HFFc6 (cell line): Measurements from ENCODE around the gene FANCE. TPM values are rescaled to one million over a fixed set of nuclear protein-coding genes. Genes with fewer than 3 reads are reported as not detected.

Source experiments
- DNase-seq: peaks from one replicate; pipeline ENCODE4 v3.0.0-alpha.2; 2018
- H3K27ac Mint-ChIP-seq: 2 replicates; pipeline ENCODE4 v1.8.0; 2020; ENCODE audit warnings: mild to moderate bottlenecking, mixed read lengths
- H3K27me3 Mint-ChIP-seq: 2 replicates; pipeline ENCODE4 v1.8.0; 2021; ENCODE audit warnings: mild to moderate bottlenecking, moderate library complexity, mixed read lengths; ENCODE audit not compliant: insufficient read depth
- H3K36me3 Mint-ChIP-seq: 2 replicates; pipeline ENCODE4 v1.8.0; 2021; ENCODE audit warnings: low read depth, mixed read lengths
- H3K4me1 Mint-ChIP-seq: 2 replicates; pipeline ENCODE4 v1.8.0; 2020; ENCODE audit warnings: low read depth, mixed read lengths
- H3K4me3 Mint-ChIP-seq: 2 replicates; pipeline ENCODE4 v1.8.0; 2020; ENCODE audit warnings: mild to moderate bottlenecking, moderate library complexity, mixed read lengths
- H3K9me3 Mint-ChIP-seq: 2 replicates; pipeline ENCODE4 v1.8.0; 2020; ENCODE audit warnings: mild to moderate bottlenecking, mixed read lengths
- total RNA-seq, 6 experiments: library from RNA; stranded (reverse); fragmentation: NEBNext Ultra II Directional; extraction: Animal tissue kit (Norgen Biotek cat#: 25700); gene quantifications; 2 replicates in 1 of 6; 3 replicates in 5 of 6; pipeline ENCODE4 v1.2.3, GENCODE V29; 2021
- TF ChIP-seq, protein P1 (sequence below): fragments of 200-600 bp; sonication (generic); IDR thresholded peaks from 2 replicates; pipeline ENCODE4 v1.5.0; 2021; ENCODE audit warnings: antibody characterized with exemption, mild to moderate bottlenecking

FANCE gene
- total RNA-seq, 6 experiments from 2014 or later, result 7.2 to 10.7 (median 9.2) TPM

DNA sequence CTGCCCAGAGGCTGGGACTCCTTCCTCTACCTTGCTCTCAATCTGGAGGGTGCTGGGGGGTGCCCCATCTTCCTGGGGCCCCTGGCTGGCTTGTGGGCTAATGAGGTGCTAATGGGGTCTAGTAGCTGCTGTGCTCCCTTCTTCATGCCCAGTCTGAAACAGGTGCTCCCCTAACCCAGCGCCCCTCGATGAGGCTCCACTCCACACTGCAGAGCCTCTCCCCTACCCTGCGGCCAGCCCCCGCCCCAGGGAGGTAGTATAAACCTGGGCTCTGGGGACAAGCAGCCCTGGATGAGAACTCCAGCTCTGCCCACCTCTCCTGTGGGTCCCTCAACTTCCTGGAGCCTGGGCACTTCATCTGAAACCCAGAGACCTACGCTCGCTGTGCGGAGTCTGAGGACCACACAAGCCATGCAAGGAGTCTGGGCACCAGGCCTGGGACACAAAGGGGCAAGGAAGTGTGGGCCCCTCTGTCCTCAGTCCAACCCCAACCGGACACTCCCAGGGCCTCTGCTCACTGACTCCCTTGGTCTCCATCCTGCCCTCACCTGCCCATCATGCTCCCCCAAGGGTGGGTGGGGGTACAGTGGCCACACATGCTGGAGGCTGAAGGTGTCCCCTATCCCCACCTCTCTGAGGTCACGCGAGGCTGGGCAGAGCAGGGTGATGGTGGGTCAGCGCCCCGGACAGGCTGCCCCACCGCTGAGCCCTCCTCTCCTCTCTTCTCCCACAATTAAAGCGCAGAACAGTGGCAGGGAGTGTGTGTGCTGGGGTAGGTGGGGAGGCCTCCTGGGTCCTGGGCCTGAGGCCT is 22.2 kb downstream of the FANCE start:
- H3K27me3 Mint-ChIP-seq, result peaks cover 22% of the 10 kb centered on the region
- peak overlapping the region; percentile 66 for H3K27ac Mint-ChIP-seq
- H3K4me3 Mint-ChIP-seq, result no peak overlapping the region; the same call in 1 of the 2 replicates
- peaks cover 4% of the 10 kb centered on the region for H3K9me3 Mint-ChIP-seq
- H3K36me3 Mint-ChIP-seq, result peaks cover 22% of the 10 kb centered on the region
- DNase-seq, result no peak
- TF ChIP-seq, protein P1, sequence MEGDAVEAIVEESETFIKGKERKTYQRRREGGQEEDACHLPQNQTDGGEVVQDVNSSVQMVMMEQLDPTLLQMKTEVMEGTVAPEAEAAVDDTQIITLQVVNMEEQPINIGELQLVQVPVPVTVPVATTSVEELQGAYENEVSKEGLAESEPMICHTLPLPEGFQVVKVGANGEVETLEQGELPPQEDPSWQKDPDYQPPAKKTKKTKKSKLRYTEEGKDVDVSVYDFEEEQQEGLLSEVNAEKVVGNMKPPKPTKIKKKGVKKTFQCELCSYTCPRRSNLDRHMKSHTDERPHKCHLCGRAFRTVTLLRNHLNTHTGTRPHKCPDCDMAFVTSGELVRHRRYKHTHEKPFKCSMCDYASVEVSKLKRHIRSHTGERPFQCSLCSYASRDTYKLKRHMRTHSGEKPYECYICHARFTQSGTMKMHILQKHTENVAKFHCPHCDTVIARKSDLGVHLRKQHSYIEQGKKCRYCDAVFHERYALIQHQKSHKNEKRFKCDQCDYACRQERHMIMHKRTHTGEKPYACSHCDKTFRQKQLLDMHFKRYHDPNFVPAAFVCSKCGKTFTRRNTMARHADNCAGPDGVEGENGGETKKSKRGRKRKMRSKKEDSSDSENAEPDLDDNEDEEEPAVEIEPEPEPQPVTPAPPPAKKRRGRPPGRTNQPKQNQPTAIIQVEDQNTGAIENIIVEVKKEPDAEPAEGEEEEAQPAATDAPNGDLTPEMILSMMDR, result no peak
- peaks cover 31% of the 10 kb centered on the region for H3K4me1 Mint-ChIP-seq

- Mint-ChIP-seq H3K4me3 (no peak overlapping the region), H3K27ac (no peak overlapping the region; the same call in 1 of the 2 replicates), H3K36me3 (peaks cover 14% of the 10 kb centered on the region), H3K27me3 (peaks cover 17% of the 10 kb centered on the region; the same call in 1 of the 2 replicates), H3K4me1 (peaks cover 25% of the 10 kb centered on the region), H3K9me3 (no peaks in the 10 kb centered on the region)
- DNase-seq, result no peak
- TF ChIP-seq, protein P1, result no peak
Measured at GRCh38 chr6:35474942-35475570, 22.9 kb downstream of the FANCE start.

DNA sequence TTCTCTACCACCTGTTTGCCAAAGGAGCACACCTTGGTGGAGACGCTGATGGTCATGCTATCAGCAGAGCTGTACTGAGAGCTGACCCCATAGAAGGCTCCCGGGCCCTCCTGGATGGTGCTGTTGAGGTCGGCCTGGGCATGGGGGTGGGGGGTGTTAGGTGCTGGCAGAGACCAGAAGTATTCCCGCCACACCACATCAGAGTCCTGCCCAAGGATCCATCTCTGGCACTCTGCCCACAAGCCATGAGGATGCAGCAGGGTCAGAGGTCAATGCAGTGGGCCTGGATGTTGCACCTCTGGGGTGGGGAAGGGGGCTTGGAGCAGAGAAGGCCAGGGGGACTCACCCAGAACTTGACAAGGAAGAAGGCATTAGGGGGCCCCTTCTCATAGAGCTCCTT is 23.4 kb downstream of the FANCE start:
- no peak overlapping the region for H3K27ac Mint-ChIP-seq
- H3K4me3 Mint-ChIP-seq, result no peak overlapping the region
- TF ChIP-seq, protein P1, result no peak
- H3K27me3 Mint-ChIP-seq, result peaks cover 17% of the 10 kb centered on the region; the same call in 1 of the 2 replicates
- H3K4me1 Mint-ChIP-seq, result peaks cover 20% of the 10 kb centered on the region
- no peak for DNase-seq
- no peaks in the 10 kb centered on the region for H3K9me3 Mint-ChIP-seq
- peaks cover 9% of the 10 kb centered on the region for H3K36me3 Mint-ChIP-seq

DNA sequence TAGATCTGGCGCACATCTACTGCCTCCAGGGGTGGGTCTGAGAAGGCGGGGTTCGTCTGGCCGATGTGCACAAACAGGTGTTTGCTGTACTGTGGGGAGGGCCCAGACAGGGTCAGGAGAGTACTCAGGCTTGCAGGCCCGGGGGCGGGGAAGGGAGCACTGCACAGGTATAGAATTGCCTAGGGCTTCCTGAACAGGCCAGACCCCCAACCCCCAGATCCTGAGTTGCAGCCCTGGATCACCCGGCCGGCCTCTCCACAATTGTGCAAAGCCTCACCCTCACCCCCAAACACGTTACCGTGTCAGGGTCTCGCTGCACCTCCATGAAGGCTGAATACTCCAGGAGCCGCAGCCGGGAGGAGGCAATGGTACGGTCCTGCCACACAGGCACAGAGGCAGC is 23.9 kb downstream of the FANCE start:
- H3K9me3 Mint-ChIP-seq, result no peaks in the 10 kb centered on the region
- DNase-seq, result no peak
- H3K36me3 Mint-ChIP-seq, result peaks cover 5% of the 10 kb centered on the region
- H3K4me3 Mint-ChIP-seq, result no peak overlapping the region
- TF ChIP-seq, protein P1, result no peak
- H3K27ac Mint-ChIP-seq, result no peak overlapping the region
- H3K4me1 Mint-ChIP-seq, result peaks cover 16% of the 10 kb centered on the region
- H3K27me3 Mint-ChIP-seq, result peaks cover 15% of the 10 kb centered on the region; the same call in 1 of the 2 replicates

GRCh38 chr6:35477028-35477427 is 24.9 kb downstream of the FANCE start:
- Mint-ChIP-seq H3K27me3 (peaks cover 14% of the 10 kb centered on the region; the same call in 1 of the 2 replicates), H3K27ac (no peak overlapping the region), H3K36me3 (no peaks in the 10 kb centered on the region; the same call in 1 of the 2 replicates), H3K4me3 (no peak overlapping the region), H3K9me3 (no peaks in the 10 kb centered on the region), H3K4me1 (peaks cover 5% of the 10 kb centered on the region)
- DNase-seq, result no peak
- TF ChIP-seq, protein P1, result no peak
